Astrocyte (in vitro differentiated cells and primary cell): ENCODE measurements around the gene FAM151A.
"Not testable (repeated sequence)": the region's sequence is repeated elsewhere in the genome, so short reads cannot be mapped to it uniquely, and the experiment has no call there.

ENCODE experiments used
- CTCF ChIP-seq: IDR thresholded peaks from 2 replicates; pipeline ENCODE4 v1.5.1; 2011; ENCODE audit warnings: low read depth, mild to moderate bottlenecking, inconsistent platforms, low read length, moderate library complexity; ENCODE audit not compliant: insufficient read depth
- EZH2 ChIP-seq: IDR thresholded peaks from 2 replicates; pipeline ENCODE4 v1.6.1; 2012; ENCODE audit warnings: mild to moderate bottlenecking, low read length, inconsistent platforms; ENCODE audit not compliant: insufficient read depth

GRCh38 chr1:54635804-54636203, 12.5 kb upstream of the FAM151A start:
- TF ChIP-seq CTCF, EZH2: not testable (repeated sequence)
